ENCODE data around the gene PNMA5.

- 0 out of 2 replicates have a peak, but pooled peaks have one; percentile 39 for TF ChIP-seq KAT7 (CRISPR knock-in tag; IDR thresholded peaks at IDR 0.05; ENCODE audit: borderline replicate concordance)
- TF ChIP-seq ATF3 (CRISPR knock-in tag; conservative IDR thresholded peaks at IDR 0.05), result no peak
- no peak for TF ChIP-seq ZNF219 (CRISPR knock-in tag; IDR thresholded peaks at IDR 0.05; ENCODE audit: borderline replicate concordance)
- TF ChIP-seq, protein P1, sequence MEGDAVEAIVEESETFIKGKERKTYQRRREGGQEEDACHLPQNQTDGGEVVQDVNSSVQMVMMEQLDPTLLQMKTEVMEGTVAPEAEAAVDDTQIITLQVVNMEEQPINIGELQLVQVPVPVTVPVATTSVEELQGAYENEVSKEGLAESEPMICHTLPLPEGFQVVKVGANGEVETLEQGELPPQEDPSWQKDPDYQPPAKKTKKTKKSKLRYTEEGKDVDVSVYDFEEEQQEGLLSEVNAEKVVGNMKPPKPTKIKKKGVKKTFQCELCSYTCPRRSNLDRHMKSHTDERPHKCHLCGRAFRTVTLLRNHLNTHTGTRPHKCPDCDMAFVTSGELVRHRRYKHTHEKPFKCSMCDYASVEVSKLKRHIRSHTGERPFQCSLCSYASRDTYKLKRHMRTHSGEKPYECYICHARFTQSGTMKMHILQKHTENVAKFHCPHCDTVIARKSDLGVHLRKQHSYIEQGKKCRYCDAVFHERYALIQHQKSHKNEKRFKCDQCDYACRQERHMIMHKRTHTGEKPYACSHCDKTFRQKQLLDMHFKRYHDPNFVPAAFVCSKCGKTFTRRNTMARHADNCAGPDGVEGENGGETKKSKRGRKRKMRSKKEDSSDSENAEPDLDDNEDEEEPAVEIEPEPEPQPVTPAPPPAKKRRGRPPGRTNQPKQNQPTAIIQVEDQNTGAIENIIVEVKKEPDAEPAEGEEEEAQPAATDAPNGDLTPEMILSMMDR (IDR thresholded peaks at IDR 0.05), result peak; percentile 77
Measured at GRCh38 chrX:153032397-153033118, 38.6 kb upstream of the PNMA5 start.

Measured in WTC11 (cell line).